Brain microvascular endothelial cell (primary cell): Measurements from ENCODE around the gene IL1R2.

Source experiments
- DNase-seq: peaks from one replicate; pipeline ENCODE4 v3.0.0-alpha.2; 2020
- H3K27ac ChIP-seq: fragments of 250-450 bp; sonication (Bioruptor Pico); 2 replicates; pipeline ENCODE4 v1.5.1; 2020; ENCODE audit warnings: mild to moderate bottlenecking, moderate library complexity
- H3K27me3 ChIP-seq: fragments of 250-450 bp; sonication (Bioruptor Pico); replicated peaks from 2 replicates; pipeline ENCODE4 v1.5.1; 2020; ENCODE audit warnings: mild to moderate bottlenecking
- H3K36me3 ChIP-seq: fragments of 250-450 bp; sonication (Bioruptor Pico); replicated peaks from 2 replicates; pipeline ENCODE4 v1.5.1; 2020; ENCODE audit warnings: mild to moderate bottlenecking
- H3K4me3 ChIP-seq: 2 replicates; pipeline ENCODE4 v1.5.1; 2011; ENCODE audit warnings: low read depth, mild to moderate bottlenecking, control low read depth, low read length, moderate library complexity
- CTCF ChIP-seq: IDR thresholded peaks from 2 replicates; pipeline ENCODE4 v1.5.1; 2011; ENCODE audit warnings: low read depth, mild to moderate bottlenecking, moderate library complexity, low read length, control low read depth, inconsistent platforms; ENCODE audit errors: missing control alignments
- in situ Hi-C: cut with HindIII; loops from 2 replicates; pipeline ENCODE4 v1.10.0; 2017; ENCODE audit warnings: low sequenced_read_pairs, low pct_ligation_motif_present

IL1R2 gene

GRCh38 chr2:101960819-101961337, 30.9 kb upstream of the IL1R2 start:
- Histone ChIP-seq H3K36me3 (no peaks in the 10 kb centered on the region), H3K27ac (no peak overlapping the region), H3K4me3 (no peak overlapping the region), H3K27me3 (no peaks in the 10 kb centered on the region)
- TF ChIP-seq CTCF, result no peak
- in situ Hi-C loops, result no loop called here
- DNase-seq, result no peak

GRCh38 chr2:101961338-101962191, 30.2 kb upstream of the IL1R2 start:
- no peak overlapping the region for H3K4me3 ChIP-seq
- peak overlapping the region; percentile 14 for H3K27ac ChIP-seq
- TF ChIP-seq CTCF, result peak; percentile 15
- no peaks in the 10 kb centered on the region for H3K36me3 ChIP-seq
- no peaks in the 10 kb centered on the region for H3K27me3 ChIP-seq
- DNase-seq, result peak; percentile 66
- in situ Hi-C loops, result no loop called here

- H3K27ac ChIP-seq, result no peak overlapping the region
- H3K4me3 ChIP-seq, result no peak overlapping the region
- in situ Hi-C loops, result no loop called here
Measured at GRCh38 chr2:101962309-101962708, 29.5 kb upstream of the IL1R2 start.

GRCh38 chr2:101963198-101963597, 28.6 kb upstream of the IL1R2 start:
- TF ChIP-seq CTCF, result no peak
- Histone ChIP-seq H3K36me3 (no peaks in the 10 kb centered on the region), H3K27ac (no peak overlapping the region), H3K4me3 (no peak overlapping the region), H3K27me3 (no peaks in the 10 kb centered on the region)
- no peak for DNase-seq
- in situ Hi-C loops, result no loop called here

More at GRCh38 chr2:101962309-101962708, 29.5 kb upstream of the IL1R2 start:
- Histone ChIP-seq H3K36me3 (no peaks in the 10 kb centered on the region), H3K27me3 (no peaks in the 10 kb centered on the region)
- no peak for TF ChIP-seq CTCF
- DNase-seq, result no peak

- in situ Hi-C loops, result no loop called here
- no peak for DNase-seq
- no peak for TF ChIP-seq CTCF
- Histone ChIP-seq H3K4me3 (no peak overlapping the region), H3K27me3 (no peaks in the 10 kb centered on the region), H3K36me3 (no peaks in the 10 kb centered on the region), H3K27ac (no peak overlapping the region)
Measured at GRCh38 chr2:101967826-101968513, 23.8 kb upstream of the IL1R2 start.
